H1 (cell line): ENCODE data around the gene COL26A1. TPM values are rescaled to one million over a fixed set of nuclear protein-coding genes. Genes with fewer than 3 reads are reported as not detected.

ENCODE experiments used
- CTCF ChIA-PET: fragments of 300-600 bp; sonication (Branson Sonifier 250); formaldehyde crosslinking; loops from one replicate; lab custom pipeline; 2021; ENCODE audit not compliant: partially characterized antibody; lab: Charles Lee
- POLR2A ChIA-PET: fragments of 300-600 bp; sonication (Branson Sonifier 250); formaldehyde crosslinking; loops from one replicate; lab custom pipeline; 2021; ENCODE audit warnings: inconsistent platforms; ENCODE audit not compliant: partially characterized antibody; lab: Charles Lee
- DNase-seq, 2 experiments: peaks; one replicate each; pipeline versions ENCODE4 v3.0.0 to v3.0.0-alpha.2; 2010 to 2022; ENCODE audit warnings: low spot score in 2 of 2, low read depth in 1 of 2, mixed read lengths in 1 of 2
- FAIRE-seq: peaks from 2 replicates; lab custom pipeline; 2011; peaks lifted over from hg19 to GRCh38; lab: Jason Lieb, UNC
- H2AFZ ChIP-seq: 2 replicates; pipeline ENCODE4 v1.8.1; 2012; ENCODE audit warnings: low read length, inconsistent platforms
- H2AK5ac ChIP-seq: 2 replicates; pipeline ENCODE4 v1.6.1; 2013; ENCODE audit warnings: low read depth, low read length
- H2BK120ac ChIP-seq: replicated peaks from 2 replicates; pipeline ENCODE3; 2013; ENCODE audit warnings: low read depth, low read length, inconsistent platforms
- H2BK12ac ChIP-seq: 2 replicates; pipeline ENCODE4 v1.6.1; 2013; ENCODE audit warnings: low read depth, low read length
- H2BK15ac ChIP-seq: 2 replicates; pipeline ENCODE4 v1.6.1; 2013; ENCODE audit warnings: low read length
- H2BK20ac ChIP-seq: 2 replicates; pipeline ENCODE4 v1.6.1; 2013; ENCODE audit warnings: low read length
- H2BK5ac ChIP-seq: 2 replicates; pipeline ENCODE4 v1.6.1; 2013; ENCODE audit warnings: low read depth, low read length
- H3K14ac ChIP-seq: 2 replicates; pipeline ENCODE4 v1.6.1; 2013; ENCODE audit warnings: inconsistent platforms; ENCODE audit not compliant: insufficient read length
- H3K18ac ChIP-seq: 2 replicates; pipeline ENCODE4 v1.6.1; 2013; ENCODE audit warnings: low read length; ENCODE audit errors: extremely low read depth
- H3K23ac ChIP-seq: 2 replicates; pipeline ENCODE4 v1.6.1; 2013; ENCODE audit warnings: inconsistent platforms; ENCODE audit not compliant: insufficient read length
- H3K23me2 ChIP-seq: 2 replicates; pipeline ENCODE4 v1.6.1; 2013; ENCODE audit warnings: low read depth, low read length
- H3K27ac ChIP-seq: 2 replicates; pipeline ENCODE4 v1.6.1; 2011; ENCODE audit warnings: low read depth, low read length, inconsistent platforms
- H3K27me3 ChIP-seq, 4 experiments: replicated peaks in 1 of 4; 1 replicate in 1 of 4; 2 replicates in 3 of 4; pipeline versions ENCODE4 v1.6.1 to v1.8.1; 2011 to 2013; ENCODE audit warnings: low read length in 3 of 4, mild to moderate bottlenecking in 3 of 4, inconsistent platforms in 2 of 4, mixed read lengths in 2 of 4, moderate library complexity in 1 of 4; ENCODE audit not compliant: control insufficient read depth in 3 of 4, insufficient read depth in 3 of 4; ENCODE audit errors: extremely low read depth in 1 of 4
- H3K36me3 ChIP-seq, 4 experiments: 2 replicates each; pipeline versions ENCODE4 v1.6.1 to v1.8.1; 2011 to 2013; ENCODE audit warnings: mild to moderate bottlenecking in 4 of 4, low read length in 3 of 4, moderate library complexity in 2 of 4, control low read depth in 1 of 4, inconsistent platforms in 1 of 4; ENCODE audit not compliant: insufficient read depth in 4 of 4, control insufficient read depth in 2 of 4
- H3K4ac ChIP-seq: replicated peaks from 2 replicates; pipeline ENCODE3; 2013; ENCODE audit warnings: low read length, low read depth, mixed read lengths, inconsistent platforms; ENCODE audit not compliant: insufficient read length
- H3K4me1 ChIP-seq, 4 experiments: replicated peaks in 1 of 4; 1 replicate in 1 of 4; 2 replicates in 3 of 4; pipeline versions ENCODE4 v1.6.1 to v1.8.1; 2011 to 2013; ENCODE audit warnings: low read length in 3 of 4, inconsistent platforms in 2 of 4, mixed read lengths in 1 of 4; ENCODE audit not compliant: insufficient read depth in 4 of 4, control insufficient read depth in 3 of 4
- H3K4me2 ChIP-seq, 2 experiments: 2 replicates each; pipeline versions ENCODE4 v1.6.1 to v1.8.1; 2011 to 2013; ENCODE audit warnings: low read depth in 2 of 2, low read length in 2 of 2, control low read depth in 1 of 2, inconsistent platforms in 1 of 2, mild to moderate bottlenecking in 1 of 2; ENCODE audit not compliant: insufficient read depth in 1 of 2
- H3K4me3 ChIP-seq, 4 experiments: fragments of 200-600, 300-600 bp in 1 of 4; sonication (generic), shearing (Covaris generic), sonication (Bioruptor Twin) in 1 of 4; 2 replicates each; pipeline versions ENCODE4 v1.5.1 to v1.8.1; 2011 to 2016; ENCODE audit warnings: low read length in 4 of 4, low read depth in 3 of 4, control low read depth in 2 of 4, inconsistent platforms in 2 of 4, mild to moderate bottlenecking in 2 of 4, mixed read lengths in 1 of 4, moderate library complexity in 1 of 4; ENCODE audit not compliant: insufficient read depth in 2 of 4; ENCODE audit errors: extremely low read depth in 1 of 4
- H3K56ac ChIP-seq: replicated peaks from 2 replicates; pipeline ENCODE3; 2013; ENCODE audit warnings: low read depth, mild to moderate bottlenecking, mixed read lengths, low read length, inconsistent platforms; ENCODE audit not compliant: insufficient read length
- H3K79me1 ChIP-seq: 2 replicates; pipeline ENCODE4 v1.6.1; 2013; ENCODE audit warnings: low read depth, low read length, control low read depth
- H3K79me2 ChIP-seq, 2 experiments: 2 replicates each; pipeline versions ENCODE4 v1.6.1 to v1.8.1; 2012 to 2013; ENCODE audit warnings: low read length in 2 of 2, mild to moderate bottlenecking in 2 of 2, inconsistent platforms in 1 of 2; ENCODE audit not compliant: insufficient read depth in 2 of 2, control insufficient read depth in 1 of 2
- H3K9ac ChIP-seq, 4 experiments: replicated peaks in 1 of 4; 1 replicate in 1 of 4; 2 replicates in 3 of 4; pipeline versions ENCODE4 v1.6.1 to v1.8.1; 2011 to 2013; ENCODE audit warnings: low read depth in 3 of 4, low read length in 3 of 4, control low read depth in 2 of 4, mild to moderate bottlenecking in 2 of 4, moderate library complexity in 2 of 4, inconsistent platforms in 1 of 4; ENCODE audit errors: extremely low read depth in 1 of 4
- H3K9me3 ChIP-seq, 2 experiments: 2 replicates each; pipeline versions ENCODE4 v1.6.1 to v1.8.1; 2012 to 2013; ENCODE audit warnings: mild to moderate bottlenecking in 2 of 2, moderate library complexity in 2 of 2, control low read depth in 1 of 2, inconsistent platforms in 1 of 2, low read depth in 1 of 2, low read length in 1 of 2, mixed read lengths in 1 of 2; ENCODE audit not compliant: insufficient read depth in 2 of 2
- H4K20me1 ChIP-seq, 2 experiments: replicated peaks in 1 of 2; 2 replicates each; pipeline versions ENCODE3 to v1.8.1; 2011 to 2013; ENCODE audit warnings: inconsistent platforms in 2 of 2, low read length in 2 of 2, mild to moderate bottlenecking in 1 of 2; ENCODE audit not compliant: insufficient read depth in 2 of 2, control insufficient read depth in 1 of 2
- H4K5ac ChIP-seq: 2 replicates; pipeline ENCODE4 v1.6.1; 2013; ENCODE audit warnings: low read length, low read depth, mixed read lengths, inconsistent platforms; ENCODE audit not compliant: insufficient read length
- H4K8ac ChIP-seq: 2 replicates; pipeline ENCODE4 v1.8.0; 2013; ENCODE audit warnings: mild to moderate bottlenecking, moderate library complexity, low read length, inconsistent platforms; ENCODE audit not compliant: insufficient read depth; ENCODE audit errors: extremely low read depth
- H4K91ac ChIP-seq: replicated peaks from 2 replicates; pipeline ENCODE3; 2013; ENCODE audit warnings: low read length, mixed read lengths, inconsistent platforms; ENCODE audit not compliant: insufficient read length
- CBX8 ChIP-seq: fragments of 300-800, 300-1000 bp; sonication (generic); IDR thresholded peaks from 2 replicates; pipeline ENCODE4 v1.7.1; 2016; ENCODE audit warnings: low read depth, low read length, borderline replicate concordance
- CTBP2 ChIP-seq: IDR thresholded peaks from 2 replicates; pipeline ENCODE4 v1.7.0; 2011; ENCODE audit warnings: borderline replicate concordance, mild to moderate bottlenecking, moderate library complexity, mixed read lengths, low read length; ENCODE audit not compliant: insufficient read depth, insufficient read length
- KDM5A ChIP-seq: fragments of 200-600 bp; IDR thresholded peaks from 2 replicates; pipeline ENCODE4 v1.7.1; 2012; ENCODE audit warnings: mild to moderate bottlenecking, low read length, inconsistent platforms, mixed read lengths
- SAP30 ChIP-seq: fragments of 300-600 bp; sonication (generic); IDR thresholded peaks from 2 replicates; pipeline ENCODE4 v1.7.1; 2012; ENCODE audit warnings: low read length, moderate library complexity, mild to moderate bottlenecking, inconsistent platforms; ENCODE audit not compliant: insufficient read depth, insufficient replicate concordance
- SIN3A ChIP-seq, 2 experiments: IDR thresholded peaks in 1 of 2; conservative IDR thresholded peaks in 1 of 2; 2 replicates each; pipeline ENCODE4 v1.6.1; 2011 to 2012; ENCODE audit warnings: low read length in 2 of 2, improper control_type of control experiment in 1 of 2, low read depth in 1 of 2, mild to moderate bottlenecking in 1 of 2
- SIRT6 ChIP-seq: IDR thresholded peaks from one replicate; pipeline ENCODE4 v1.7.1; 2012; ENCODE audit warnings: low read length, inconsistent platforms
- SP1 ChIP-seq: IDR thresholded peaks from 2 replicates; pipeline ENCODE4 v1.6.1; 2011; ENCODE audit warnings: low read depth, low read length
- SRF ChIP-seq: IDR thresholded peaks from 2 replicates; pipeline ENCODE4 v1.6.1; 2011; ENCODE audit warnings: mild to moderate bottlenecking, low read depth, low read length, moderate library complexity
- TAF1 ChIP-seq: IDR thresholded peaks from 2 replicates; pipeline ENCODE4 v1.6.1; 2011; ENCODE audit warnings: mild to moderate bottlenecking, low read depth, low read length
- TCF12 ChIP-seq: IDR thresholded peaks from 2 replicates; pipeline ENCODE4 v1.6.1; 2011; ENCODE audit warnings: low read depth, mild to moderate bottlenecking, low read length
- TEAD4 ChIP-seq: IDR thresholded peaks from 2 replicates; pipeline ENCODE4 v1.6.1; 2012; ENCODE audit warnings: low read depth, low read length, inconsistent platforms, mixed read lengths
- WGBS, 2 experiments: shearing (Covaris generic) in 1 of 2; methylation state at CpG; one replicate each; pipeline versions ENCODE4 v1.1.6 to v1.1.7; 2013 to 2015; ENCODE audit warnings: low lambda C conversion rate in 2 of 2, mixed read lengths in 2 of 2, inconsistent platforms in 1 of 2, low coverage in 1 of 2, missing lambda C conversion rate in 1 of 2; ENCODE audit not compliant: insufficient replicate concordance in 2 of 2, insufficient coverage in 1 of 2, insufficient read length in 1 of 2; ENCODE audit errors: extremely low coverage in 1 of 2, missing lambda C conversion rate in 1 of 2; 5-methylcytosine and 5-hydroxymethylcytosine counted together
- polyA plus RNA-seq, 7 experiments: library from polyadenylated mRNA; depleted of rRNA in 3 of 7; stranded (reverse) in 5 of 7; unstranded in 2 of 7; fragments of >200 nt in 5 of 7; fragments of 200-250 nt in 2 of 7; gene quantifications; 1 replicate in 5 of 7; 2 replicates in 1 of 7; 4 replicates in 1 of 7; pipeline versions ENCODE4 v1.2.1 to v1.2.3, GENCODE V29; 2011 to 2013; ENCODE audit warnings: missing spikeins in 2 of 7, mixed read lengths in 2 of 7
- total RNA-seq: library from RNA; stranded (reverse); fragmentation: NEBNext Ultra II Directional; extraction: Animal tissue kit (Norgen Biotek cat#: 25700); gene quantifications from 2 replicates; pipeline ENCODE4 v1.2.1, GENCODE V29; 2021
- TF ChIP-seq, protein P1 (sequence below): IDR thresholded peaks from 2 replicates; pipeline ENCODE4 v1.6.1; 2011; ENCODE audit warnings: low read length, improper control_type of control experiment

Gene COL26A1
- total and polyA plus RNA-seq, 2 of the 8 experiments (the other 6 are each of a cell fraction or from before 2014, with no cell fraction given) = 51.1 to 68.8 TPM

DNA sequence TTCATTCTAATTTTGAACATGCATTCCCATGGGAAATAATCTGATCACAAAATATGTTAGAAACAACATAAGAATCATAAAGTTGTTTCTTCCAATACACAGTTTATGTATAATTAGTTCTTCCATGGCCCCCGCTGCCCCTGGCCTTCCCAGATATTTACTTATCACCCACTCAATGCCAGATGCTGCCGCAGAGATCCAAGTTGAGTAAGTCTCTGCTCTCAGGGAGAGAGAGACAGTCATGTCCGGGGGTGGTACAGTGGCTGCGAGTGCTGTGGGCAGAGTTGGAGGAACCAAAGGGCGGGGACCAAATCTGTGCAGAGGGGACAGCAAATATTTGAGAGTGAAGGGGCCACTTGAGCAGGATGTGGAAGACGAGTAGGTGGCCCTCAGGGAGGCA is 37.1 kb downstream of the COL26A1 start:
- Histone ChIP-seq H3K4ac (peak overlapping the region; percentile 25), H2BK15ac (peak overlapping the region; percentile 95; the same call in 1 of the 2 replicates), H2AK5ac (peak overlapping the region; percentile 68), H4K20me1 (no peaks in the 10 kb centered on the region), H2BK20ac (peak overlapping the region; percentile 93; the same call in 1 of the 2 replicates), H3K9ac (no peak overlapping the region), H4K91ac (peak overlapping the region; percentile 76), H3K4me3 (no peak overlapping the region), H3K4me1 (peaks cover 17 to 33% (median 19%) of the 10 kb centered on the region in 4 experiments), H3K36me3 (no peaks in the 10 kb centered on the region), H2AFZ (no peak overlapping the region), H3K79me2 (peaks cover 0 to 25% of the 10 kb centered on the region in 2 experiments; a peak in 2 of 4 replicates), H3K18ac (peak overlapping the region; percentile 73; the same call in 1 of the 2 replicates), H4K5ac (no peak overlapping the region), H3K79me1 (peaks cover 4% of the 10 kb centered on the region), H2BK12ac (peak overlapping the region; percentile 96), H3K23me2 (no peaks in the 10 kb centered on the region), H2BK120ac (no peak overlapping the region), H2BK5ac (peak overlapping the region; percentile 83; the same call in 1 of the 2 replicates), H3K56ac (no peak overlapping the region), H3K27me3 (no peaks in the 10 kb centered on the region), H3K14ac (no peak overlapping the region), H4K8ac (no peak overlapping the region), H3K27ac (no peak overlapping the region), H3K9me3 (no peaks in the 10 kb centered on the region), H3K4me2 (no peak overlapping the region), H3K23ac (no peak overlapping the region)
- ChIA-PET CTCF (interaction anchor here (0.7 to 32.6 kb wide), 7 partner anchors 11 to 83 kb away, joined by 3 to 728 read pairs (median 6); partner anchors contain the start of gene COL26A1), POLR2A (interaction anchor here (0.8 to 4.1 kb wide), 5 partner anchors 10 to 28 kb away, joined by 3 to 18 read pairs (median 4); no protein-coding TSS in a partner anchor)
- no peak for FAIRE-seq
- WGBS, 2 experiments = 93% methylated on average over 6 of the region's 6 CpGs; no CpG with 5 or more reads in 1 of the 2 experiments
- DNase-seq = no peak
- no peak for TF ChIP-seq SRF
- no peak for TF ChIP-seq SAP30
- TF ChIP-seq, protein P1, sequence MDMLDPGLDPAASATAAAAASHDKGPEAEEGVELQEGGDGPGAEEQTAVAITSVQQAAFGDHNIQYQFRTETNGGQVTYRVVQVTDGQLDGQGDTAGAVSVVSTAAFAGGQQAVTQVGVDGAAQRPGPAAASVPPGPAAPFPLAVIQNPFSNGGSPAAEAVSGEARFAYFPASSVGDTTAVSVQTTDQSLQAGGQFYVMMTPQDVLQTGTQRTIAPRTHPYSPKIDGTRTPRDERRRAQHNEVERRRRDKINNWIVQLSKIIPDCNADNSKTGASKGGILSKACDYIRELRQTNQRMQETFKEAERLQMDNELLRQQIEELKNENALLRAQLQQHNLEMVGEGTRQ = no peak
- no peak for TF ChIP-seq TCF12
- no peak for TF ChIP-seq SIRT6
- TF ChIP-seq CTBP2 = no peak
- no peak for TF ChIP-seq SP1
- no peak for TF ChIP-seq CBX8
- TF ChIP-seq SIN3A (conservative IDR thresholded peaks at IDR 0.05 in 1 of 2, IDR thresholded peaks at IDR 0.05 in 1 of 2; ENCODE audit: low read depth in 1 of 2, low read length in 2 of 2) = no peak
- no peak for TF ChIP-seq KDM5A
- TF ChIP-seq TAF1 = no peak
- no peak for TF ChIP-seq TEAD4
